ENCODE measurements around the gene TOE1.

GRCh38 chr1:45345014-45345413 is 5.0 kb downstream of the TOE1 start:
- TF ChIP-seq POLR2A (IDR thresholded peaks at IDR 0.05; ENCODE audit: low read depth, low read length) (no peak), POLR2AphosphoS5 (IDR thresholded peaks at IDR 0.05; ENCODE audit: low read depth, low read length) (no peak; the same call in 1 of the 2 replicates), PAX5 (IDR thresholded peaks at IDR 0.05; ENCODE audit: insufficient read depth, low read length, severe bottlenecking) (no peak)
